ENCODE data around the gene GTPBP4.

GTPBP4 gene

GRCh38 chr10:968546-969199, 19.6 kb upstream of the GTPBP4 start:
- no peak for DNase-seq

GRCh38 chr10:969473-970150, 18.6 kb upstream of the GTPBP4 start:
- DNase-seq = no peak

- DNase-seq = no peak
These were observed 17.7 kb upstream of the GTPBP4 start for GRCh38 chr10:970311-971149.

GRCh38 chr10:971150-971542, 17.1 kb upstream of the GTPBP4 start:
- no peak for DNase-seq

- DNase-seq = no peak
These were observed 16.6 kb upstream of the GTPBP4 start for GRCh38 chr10:971613-972012.

- DNase-seq = no peak
These were observed 15.5 kb upstream of the GTPBP4 start for GRCh38 chr10:972763-973162.

- DNase-seq = no peak
These were observed 14.0 kb upstream of the GTPBP4 start for GRCh38 chr10:974038-974784.

GRCh38 chr10:974785-975074, 13.5 kb upstream of the GTPBP4 start:
- no peak for DNase-seq

- no peak for DNase-seq
These were observed 11.9 kb upstream of the GTPBP4 start for GRCh38 chr10:976316-976715.

- no peak for DNase-seq
These were observed 9.3 kb upstream of the GTPBP4 start for GRCh38 chr10:978826-979421.

GRCh38 chr10:980468-981093, 7.7 kb upstream of the GTPBP4 start:
- DNase-seq = no peak

GRCh38 chr10:983401-983800, 4.8 kb upstream of the GTPBP4 start:
- DNase-seq = no peak

- no peak for DNase-seq
These were observed 4.1 kb upstream of the GTPBP4 start for GRCh38 chr10:983971-984655.

- no peak for DNase-seq
These were observed 2.9 kb upstream of the GTPBP4 start for GRCh38 chr10:985361-985760.

- no peak for DNase-seq
These were observed 2.0 kb upstream of the GTPBP4 start for GRCh38 chr10:986137-986825.

GRCh38 chr10:986881-987619, 1.2 kb upstream of the GTPBP4 start:
- no peak for DNase-seq

- DNase-seq = no peak
These were observed 689 bp upstream of the GTPBP4 start for GRCh38 chr10:987620-987869.

GRCh38 chr10:988667-989545, 672 bp downstream of the GTPBP4 start:
- no peak for DNase-seq

GRCh38 chr10:990808-991207, 2.6 kb downstream of the GTPBP4 start:
- no peak for DNase-seq

- DNase-seq = no peak
These were observed 4.2 kb downstream of the GTPBP4 start for GRCh38 chr10:992467-992866.
